Measurements from ENCODE around the gene TAGAP.
A peak's percentile ranks its signal among the peaks of the same experiment; 100 is the strongest.

- peak; percentile 63 for TF ChIP-seq CTCF (conservative IDR thresholded peaks at IDR 0.05; ENCODE audit: low read length)
- TF ChIP-seq EZH2phosphoT487 (IDR thresholded peaks at IDR 0.05; ENCODE audit: borderline replicate concordance, low read depth, low read length): no peak
These were observed 2.0 kb downstream of the TAGAP start for GRCh38 chr6:159042826-159043181.
